ENCODE measurements around the gene CLPSL2.

GRCh38 chr6:35769211-35769610 is 7.2 kb upstream of the CLPSL2 start:
- no peak for TF ChIP-seq TAF1 (IDR thresholded peaks at IDR 0.05; ENCODE audit: borderline replicate concordance, low read depth, low read length)
- no peak for TF ChIP-seq POLR2A (IDR thresholded peaks at IDR 0.05; ENCODE audit: low read depth, low read length)

All from GM12892 (cell line).